HG02885 (cell line): ENCODE results near the gene MASP2.
"Not testable (repeated sequence)": the region's sequence is repeated elsewhere in the genome, so short reads cannot be mapped to it uniquely, and the experiment has no call there.

ENCODE experiments used
- ATAC-seq: cut with Tn5 transposase; IDR thresholded peaks from one replicate; pipeline ENCODE4 v1.9.1; 2021; ENCODE audit warnings: mild to moderate bottlenecking; ENCODE audit not compliant: unreplicated experiment, poor library complexity

Gene MASP2

DNA sequence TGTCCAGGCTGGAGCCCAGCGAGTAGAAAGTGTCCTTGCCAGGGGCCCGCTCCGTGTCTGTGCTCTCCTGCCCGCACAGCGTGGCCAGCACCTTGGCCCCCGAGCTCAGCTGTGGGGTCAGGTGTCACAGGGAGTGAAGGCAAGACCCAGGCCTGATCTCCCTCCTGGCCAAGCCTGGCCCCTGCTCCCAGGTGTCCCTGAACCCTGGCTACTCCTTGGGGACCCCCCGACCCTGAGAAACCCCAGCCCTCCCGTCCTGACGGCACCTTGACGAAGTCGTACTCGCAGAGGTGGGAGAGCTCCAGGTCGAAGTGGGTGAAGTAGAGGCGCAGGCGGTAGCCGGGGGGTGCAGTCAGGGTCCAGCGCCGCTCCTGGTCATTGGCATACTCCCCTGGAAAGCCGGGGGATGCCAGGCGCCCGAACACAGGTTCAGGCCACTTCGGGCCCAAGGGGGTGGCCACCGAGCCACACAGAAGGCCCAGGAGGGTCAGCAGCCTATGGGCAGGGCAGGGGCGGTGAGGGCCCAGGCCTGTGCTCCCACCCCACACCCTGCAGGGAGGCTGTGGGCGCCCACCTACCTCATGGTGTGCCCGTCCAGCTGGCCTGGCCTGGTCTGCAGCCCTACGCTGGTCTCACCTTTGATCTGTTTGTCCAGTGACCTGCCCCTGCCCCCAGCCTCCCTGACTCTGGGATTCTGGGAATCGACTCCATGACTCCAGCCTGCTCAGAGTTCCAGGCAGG is at the start of gene MASP2:
Gene MASP2, minus strand, starts transcription at position 615 of the 741 bp plus-strand sequence. Its CDS starts 32 bp downstream, at position 583.
- no peak for ATAC-seq

DNA sequence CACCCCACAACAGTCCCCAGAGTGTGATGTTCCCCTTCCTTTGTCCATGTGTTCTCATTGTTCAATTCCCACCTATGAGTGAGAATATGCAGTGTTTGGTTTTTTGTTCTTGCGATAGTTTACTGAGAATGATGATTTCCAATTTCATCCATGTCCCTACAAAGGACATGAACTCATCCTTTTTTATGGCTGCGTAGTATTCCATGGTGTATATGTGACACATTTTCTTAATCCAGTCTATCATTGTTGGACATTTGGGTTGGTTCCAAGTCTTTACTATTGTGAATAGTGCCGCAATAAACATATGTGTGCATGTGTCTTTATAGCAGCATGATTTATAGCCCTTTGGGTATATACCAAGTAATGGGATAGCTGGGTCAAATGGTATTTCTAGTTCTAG is 36.7 kb upstream of the MASP2 start:
- ATAC-seq, result not testable (repeated sequence)

DNA sequence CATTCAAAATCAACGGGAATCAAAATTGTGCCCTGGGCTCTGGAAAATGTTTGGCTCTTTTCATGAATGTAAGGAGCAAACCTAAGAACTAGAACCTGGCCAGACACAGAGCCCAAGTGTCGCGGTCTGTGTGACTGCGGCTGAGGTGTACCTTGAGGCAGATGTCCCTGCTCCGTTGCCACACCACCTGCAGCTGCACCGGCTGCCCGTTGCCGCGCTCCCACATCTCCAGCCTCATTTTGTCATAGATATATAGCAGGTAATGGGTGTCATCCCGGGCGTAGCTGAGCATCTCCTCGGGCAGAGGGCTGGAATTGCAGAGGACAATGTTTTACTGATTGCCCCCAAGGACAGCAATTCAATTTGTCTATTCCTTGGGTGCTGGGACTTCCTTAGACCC is 33.9 kb upstream of the MASP2 start:
- ATAC-seq, result no peak

DNA sequence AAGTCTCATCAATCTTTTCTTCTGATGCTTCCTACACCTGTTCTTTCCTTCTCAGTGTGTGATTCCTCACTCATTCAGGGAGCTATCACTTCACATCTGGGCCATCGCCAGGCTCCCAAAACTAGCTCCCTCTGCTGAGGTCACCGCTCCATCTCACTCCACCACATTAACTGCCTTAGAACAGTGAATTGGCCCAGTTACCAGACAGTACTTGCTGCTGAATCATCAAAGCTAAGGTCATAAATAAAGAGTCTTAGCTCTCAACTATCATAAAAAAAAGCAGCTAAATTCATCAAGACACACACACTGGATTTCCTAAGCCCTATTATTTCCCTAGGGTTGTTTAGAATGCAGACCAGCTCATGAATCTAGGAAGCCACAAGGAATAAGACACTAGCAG is 31.6 kb upstream of the MASP2 start:
- ATAC-seq, result no peak

DNA sequence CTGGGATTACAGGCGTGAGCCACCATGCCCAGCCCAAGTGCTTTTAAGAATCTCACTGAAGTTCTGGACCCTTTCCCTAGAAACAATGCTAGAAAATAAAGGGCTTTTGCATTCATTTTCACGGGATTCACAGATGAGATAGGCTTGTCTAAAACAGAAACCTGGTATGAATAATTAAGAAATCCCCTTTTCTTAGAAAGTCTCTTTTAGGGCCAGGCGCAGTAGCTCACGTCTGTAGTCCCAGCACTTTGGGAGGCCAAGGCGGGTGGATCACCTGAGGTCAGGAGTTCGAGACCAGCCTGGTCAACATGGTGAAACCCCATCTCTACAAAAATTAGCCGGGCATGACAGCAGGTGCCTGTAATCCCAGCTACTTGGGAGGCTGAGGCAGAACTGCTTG is 26.4 kb upstream of the MASP2 start:
- not testable (repeated sequence) for ATAC-seq

DNA sequence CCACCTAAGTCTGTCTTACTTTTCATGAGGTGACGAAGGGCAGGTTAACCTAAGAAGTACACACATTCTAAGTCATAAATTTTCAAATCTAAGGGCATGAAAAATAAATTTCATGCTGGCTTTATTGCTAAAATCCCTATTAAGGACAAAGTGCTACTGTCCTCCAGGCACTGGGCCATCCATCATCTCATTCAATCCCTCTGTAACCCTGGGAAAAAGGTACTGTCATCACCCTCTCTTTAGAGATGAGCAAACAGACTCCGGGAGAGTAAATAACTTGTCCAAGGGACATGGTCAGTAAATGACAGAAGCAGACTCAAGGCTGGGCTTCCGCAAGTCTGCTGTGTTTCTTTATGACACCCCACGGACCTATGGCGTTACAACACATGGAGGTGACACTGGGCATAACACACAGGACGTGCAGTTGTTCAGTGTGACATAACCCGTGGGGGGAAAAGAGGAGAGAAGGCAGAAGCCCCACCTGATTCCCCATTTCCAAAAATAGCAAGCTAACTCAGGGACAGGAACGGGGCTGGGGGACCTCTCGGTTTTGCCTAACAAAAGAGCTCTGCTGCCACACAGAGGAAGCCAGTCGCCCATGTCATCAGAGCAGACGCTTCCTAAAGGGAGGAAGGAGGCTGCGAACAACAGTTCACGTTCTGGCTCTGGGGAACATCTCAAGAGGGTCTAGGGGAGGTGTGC is 25.3 kb upstream of the MASP2 start:
- no peak for ATAC-seq

DNA sequence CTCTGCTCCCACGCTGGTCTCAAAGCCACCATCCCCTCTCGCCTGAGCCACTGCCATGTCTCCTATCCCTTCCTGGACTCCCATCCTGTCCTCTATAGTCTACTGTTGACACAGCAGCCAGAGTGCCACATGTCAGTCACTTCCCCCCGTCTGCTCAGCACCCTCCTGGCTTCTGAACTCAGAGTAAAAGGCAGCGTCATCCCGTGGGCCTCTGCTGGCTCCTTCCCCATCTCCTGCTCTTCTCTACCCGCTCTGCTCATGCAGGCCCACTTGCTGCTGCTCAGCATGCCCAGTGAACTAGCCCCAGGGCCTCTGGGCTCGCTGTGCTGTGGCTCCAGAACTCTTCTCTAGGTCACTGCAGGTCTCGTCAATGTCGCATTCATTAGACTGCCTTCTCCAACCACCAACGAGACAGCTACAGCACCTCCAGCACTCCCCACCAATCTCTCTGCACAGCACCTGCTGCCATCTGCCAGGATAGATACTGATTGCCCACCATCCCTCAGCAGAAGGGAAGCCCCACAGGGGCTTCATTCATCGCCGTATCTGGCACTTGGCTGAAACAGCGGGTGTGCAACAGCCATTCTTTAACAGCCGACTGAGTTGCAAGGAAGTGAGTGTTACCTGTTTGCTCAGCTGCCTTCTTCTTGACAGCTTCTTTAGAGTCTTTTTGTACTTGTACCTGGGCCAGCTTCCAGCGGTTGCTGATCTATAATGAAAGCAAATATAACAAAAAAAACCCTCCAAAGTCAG is 24.6 kb upstream of the MASP2 start:
- no peak for ATAC-seq

DNA sequence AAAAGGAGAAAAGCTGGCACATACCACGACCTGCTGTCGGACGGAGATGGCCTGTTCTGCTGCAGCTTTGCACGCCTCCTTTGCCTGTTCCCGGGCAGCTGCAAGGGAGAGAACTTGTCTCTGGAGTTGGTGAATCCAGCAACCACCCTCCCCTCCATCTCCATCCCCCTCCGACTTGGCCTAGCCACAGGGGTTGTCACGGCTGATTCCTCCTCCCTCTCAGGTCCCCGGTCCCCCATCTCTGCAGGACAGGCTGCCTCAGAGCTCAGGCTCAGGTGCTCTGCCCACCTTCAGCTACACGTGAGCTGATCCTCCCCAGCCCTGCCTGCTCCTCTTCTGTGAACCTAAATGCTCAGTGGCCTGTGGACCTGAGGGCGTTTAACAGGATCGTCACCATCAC is 23.8 kb upstream of the MASP2 start:
- ATAC-seq, result no peak

DNA sequence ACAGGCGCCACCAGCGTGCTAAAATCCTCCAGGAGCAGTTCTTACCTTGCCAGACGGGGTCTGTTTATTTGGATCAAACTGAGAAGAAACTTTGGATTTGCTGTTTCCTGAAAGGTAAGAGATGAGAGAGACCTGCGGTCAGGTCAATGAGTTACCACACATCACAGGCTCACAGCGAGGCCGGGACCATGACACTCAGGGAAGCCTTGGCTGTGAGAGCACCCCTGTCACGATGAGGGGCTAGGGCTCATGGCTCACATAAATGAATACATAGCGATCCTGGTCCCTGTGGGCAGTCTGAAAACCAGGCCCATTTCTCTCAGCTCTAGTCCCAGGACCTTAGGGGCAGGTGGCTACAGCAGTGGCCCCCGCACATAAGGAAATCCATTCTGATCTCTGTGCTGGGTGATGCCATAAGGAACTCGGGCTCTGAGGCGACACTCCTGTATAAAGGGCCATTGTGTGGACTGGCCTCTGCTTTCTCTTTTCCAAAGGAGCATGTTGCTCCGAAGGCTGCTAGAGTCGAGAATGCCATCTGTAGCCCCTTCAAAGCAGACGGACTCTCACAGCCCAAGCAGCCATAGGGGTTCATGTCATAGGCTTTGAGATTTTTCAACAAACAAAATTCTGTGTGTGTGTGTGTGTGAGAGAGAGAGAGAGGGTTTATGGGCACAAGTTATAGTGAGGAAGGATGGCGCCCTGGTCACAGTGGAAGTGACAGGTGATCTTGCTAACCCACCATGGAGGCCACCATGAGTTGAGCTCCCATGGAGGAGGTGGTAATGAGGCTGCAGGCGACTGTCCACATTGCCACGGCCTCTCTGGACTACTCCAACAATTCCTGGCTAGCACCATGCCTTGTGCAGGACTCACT is 21.8 kb upstream of the MASP2 start:
- ATAC-seq, result no peak

DNA sequence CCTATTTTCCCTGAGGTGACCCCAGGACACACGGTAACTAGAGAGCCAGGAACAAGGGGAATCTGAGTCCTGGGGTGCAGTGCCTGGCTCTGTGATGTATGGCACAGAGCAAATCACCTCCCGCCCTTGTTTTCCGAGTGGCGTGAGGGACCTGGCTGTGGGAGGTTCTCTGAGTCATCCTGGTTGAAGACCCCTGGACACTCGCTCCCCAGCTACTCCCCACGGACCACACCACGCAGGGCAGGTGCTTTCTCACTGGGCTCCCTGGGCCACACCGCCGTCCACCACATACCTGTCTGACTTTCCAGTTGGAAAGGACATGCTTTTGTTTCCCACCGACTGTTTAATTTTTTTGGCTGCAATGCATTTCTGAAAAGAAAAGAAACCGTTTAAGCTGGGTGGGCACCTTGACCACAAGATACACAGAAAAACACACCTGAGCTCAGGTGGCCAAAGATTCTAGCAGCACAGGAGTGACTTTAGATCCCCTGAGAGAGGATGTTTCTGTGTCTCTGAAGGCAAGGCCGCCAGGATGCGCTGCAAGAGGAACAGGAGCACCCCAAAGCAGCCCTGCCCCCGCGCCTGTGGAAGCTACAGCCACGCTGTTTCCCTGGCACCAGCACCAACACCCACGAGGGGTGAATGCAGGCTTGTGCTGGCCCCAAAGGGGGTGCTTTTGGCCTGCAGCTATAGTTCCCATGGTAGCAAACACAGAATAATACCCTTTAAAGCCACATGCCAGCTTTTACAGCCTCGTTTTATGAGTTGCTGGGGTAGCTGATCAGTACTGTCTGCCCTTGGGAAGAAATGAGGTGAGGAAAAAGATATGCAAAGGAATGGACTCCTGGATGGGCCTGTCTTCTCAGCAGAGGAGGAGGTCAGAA is 20.9 kb upstream of the MASP2 start:
- no peak for ATAC-seq

DNA sequence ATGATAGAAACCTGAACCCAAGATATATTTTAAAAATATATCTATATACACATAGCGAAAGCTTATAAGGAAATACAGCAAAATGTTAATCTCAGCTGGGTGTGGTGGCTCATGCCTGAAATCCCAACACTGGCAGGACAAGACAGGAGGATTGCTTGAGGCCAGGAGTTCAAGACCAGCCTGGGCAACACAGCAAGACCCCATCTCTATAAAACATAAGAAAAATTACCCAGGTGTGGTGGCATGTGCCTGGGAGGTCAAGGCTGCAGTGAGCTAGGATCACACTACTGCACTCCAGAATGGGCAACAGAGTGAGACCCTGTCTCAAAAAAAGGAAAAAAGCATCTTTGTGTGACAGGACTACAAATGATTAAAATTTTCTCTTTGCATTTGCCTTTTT is 18.8 kb upstream of the MASP2 start:
- ATAC-seq, result no peak

DNA sequence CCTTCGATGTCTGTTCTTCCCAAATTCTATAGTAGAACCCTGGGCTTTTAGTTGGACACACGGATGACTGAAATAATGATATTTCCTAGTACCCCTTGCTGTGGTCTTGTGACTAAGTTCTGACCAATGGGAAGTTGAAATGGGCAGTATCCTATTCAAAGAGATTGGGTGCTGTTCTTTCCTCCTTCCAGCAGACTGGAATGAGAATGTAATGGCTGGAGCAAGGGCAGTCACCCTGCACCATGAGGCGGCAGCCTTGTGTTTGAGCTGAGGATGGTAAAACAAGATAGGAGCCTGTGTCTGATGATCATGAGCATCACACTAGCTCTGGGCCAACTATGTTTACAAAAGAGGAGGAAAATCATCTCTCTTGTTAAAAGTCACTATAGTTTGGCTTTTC is 17.9 kb upstream of the MASP2 start:
- no peak for ATAC-seq

DNA sequence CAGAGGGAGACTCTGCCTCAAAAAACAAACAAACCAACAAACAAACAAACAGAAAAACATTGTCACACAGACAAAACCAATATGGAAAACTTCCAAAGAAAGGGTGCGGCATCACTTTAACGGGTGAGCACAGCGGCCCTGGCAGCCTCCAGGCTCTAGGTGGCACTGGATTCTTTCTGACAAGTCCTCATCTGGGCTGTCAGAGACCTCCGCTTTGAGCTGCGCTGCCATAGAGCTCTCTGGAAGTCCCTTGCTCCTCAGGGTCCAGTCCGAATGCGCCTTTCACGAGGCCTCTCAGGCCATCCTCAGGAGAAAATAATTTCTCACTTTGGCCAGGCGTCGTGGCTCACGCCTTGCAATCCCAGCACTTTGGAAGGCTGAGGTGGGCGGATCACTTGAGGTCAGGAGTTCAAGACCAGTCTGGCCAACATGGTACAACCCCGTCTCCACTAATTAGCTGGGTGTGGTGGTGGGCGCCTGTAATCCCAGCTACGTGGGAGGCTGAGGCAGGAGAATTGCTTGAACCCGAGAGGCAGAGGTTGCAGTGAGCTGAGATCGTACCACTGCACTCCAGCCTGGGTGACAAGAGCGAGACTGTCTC is 17.0 kb upstream of the MASP2 start:
- not testable (repeated sequence) for ATAC-seq

DNA sequence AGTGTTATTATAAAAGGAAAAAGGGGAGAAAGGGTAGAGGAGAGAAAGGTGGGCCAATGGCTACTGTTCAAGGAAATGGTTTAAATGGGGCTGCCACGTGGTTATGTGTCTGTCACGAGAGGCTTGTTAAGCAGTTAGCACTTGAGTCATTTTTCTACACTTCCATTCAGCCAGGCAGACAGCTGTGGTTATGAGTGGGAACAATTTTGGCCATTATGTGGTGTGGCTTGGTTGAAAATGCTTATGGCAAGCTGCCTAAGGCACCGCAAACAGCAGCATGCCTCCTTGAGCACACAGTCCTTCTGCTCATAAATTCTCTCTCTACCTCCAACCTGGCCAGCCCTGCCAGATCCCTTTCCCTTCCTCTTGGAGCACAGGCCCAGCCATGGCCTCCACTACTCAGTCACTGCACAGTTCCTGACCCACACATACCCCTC is 15.9 kb upstream of the MASP2 start:
- ATAC-seq, result peak; percentile 29

DNA sequence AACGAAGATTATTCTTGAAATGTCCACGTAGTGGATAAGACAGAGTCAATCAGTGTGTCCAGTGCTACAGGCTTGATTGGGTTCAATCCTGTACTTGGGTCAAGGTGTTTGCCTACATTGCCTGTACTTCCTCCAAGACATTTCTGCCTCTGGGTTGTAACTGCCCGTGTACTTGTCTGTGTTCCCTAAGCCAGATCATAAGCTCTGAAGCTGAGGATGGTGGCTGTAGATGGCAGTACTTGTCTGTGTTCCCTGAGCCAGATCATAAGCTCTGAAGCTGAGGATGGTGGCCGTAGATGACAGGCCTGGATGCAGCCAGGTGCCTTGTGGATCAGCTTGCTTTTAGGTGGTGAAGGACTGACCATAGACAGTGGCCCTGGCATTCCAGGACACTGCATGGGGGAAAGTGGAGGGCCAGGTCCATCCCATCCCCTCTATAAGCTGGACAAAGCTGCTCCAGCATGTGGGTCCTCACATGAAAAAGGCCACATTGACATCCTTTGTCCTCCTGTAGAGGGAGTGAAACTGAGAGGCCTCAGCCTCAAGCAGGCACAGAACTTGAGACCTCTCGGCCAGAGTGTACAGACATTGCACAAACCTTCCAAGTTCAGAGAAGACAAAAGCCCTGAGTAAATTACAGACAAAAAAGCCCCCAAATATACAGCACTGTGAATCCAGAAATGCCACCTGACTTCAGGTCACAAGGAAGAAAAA is 14.8 kb upstream of the MASP2 start:
- ATAC-seq, result no peak

DNA sequence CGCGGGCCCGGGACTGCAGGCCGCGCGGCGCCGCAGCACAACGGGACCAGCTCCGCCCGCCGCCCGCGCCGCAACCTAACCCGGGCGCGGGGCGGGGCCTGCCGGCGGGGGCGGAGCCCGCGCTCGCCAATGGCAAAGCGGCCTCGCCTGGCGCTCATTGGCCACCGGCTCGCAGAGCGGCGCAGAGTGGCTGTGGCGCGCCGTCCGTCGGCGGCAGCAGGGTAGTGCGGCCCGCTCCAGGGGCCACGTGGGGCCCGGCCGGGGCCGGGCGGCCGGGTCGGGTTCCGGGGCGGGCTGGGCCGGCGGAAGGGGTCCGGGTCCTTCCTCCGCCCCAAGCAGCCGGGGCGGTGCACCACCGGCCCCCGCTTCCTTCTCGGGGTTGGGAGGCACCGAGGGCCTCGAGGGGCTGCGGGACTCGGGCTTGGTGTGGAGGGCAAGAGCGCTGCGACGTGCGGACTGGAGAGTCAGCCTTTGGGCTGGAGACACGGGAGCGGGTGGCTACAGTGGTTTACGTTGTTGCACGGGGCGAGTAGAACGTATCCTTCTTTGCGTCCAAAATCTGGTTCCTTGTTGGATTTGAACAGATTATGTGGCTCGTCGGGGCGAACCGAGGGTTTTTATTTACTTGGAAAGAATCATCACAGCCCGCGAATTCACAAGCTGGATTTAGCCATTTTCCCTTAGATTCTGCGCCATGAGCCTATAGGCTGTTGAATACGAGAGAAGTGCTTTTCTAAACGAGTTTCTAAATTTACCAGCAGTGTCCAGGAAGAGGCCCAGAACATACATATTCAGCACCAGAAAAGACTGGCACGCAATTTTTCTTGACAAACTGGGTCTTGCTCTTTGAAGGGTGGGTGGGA is 13.2 kb upstream of the MASP2 start, which contains the start of gene SRM:
Gene SRM, minus strand, starts transcription at position 51 of the 863 bp plus-strand sequence. CDS start 75 bp downstream, outside the sequence.
- peak; percentile 92 for ATAC-seq
